ENCODE results near the gene ME1.

The ME1 gene

DNA sequence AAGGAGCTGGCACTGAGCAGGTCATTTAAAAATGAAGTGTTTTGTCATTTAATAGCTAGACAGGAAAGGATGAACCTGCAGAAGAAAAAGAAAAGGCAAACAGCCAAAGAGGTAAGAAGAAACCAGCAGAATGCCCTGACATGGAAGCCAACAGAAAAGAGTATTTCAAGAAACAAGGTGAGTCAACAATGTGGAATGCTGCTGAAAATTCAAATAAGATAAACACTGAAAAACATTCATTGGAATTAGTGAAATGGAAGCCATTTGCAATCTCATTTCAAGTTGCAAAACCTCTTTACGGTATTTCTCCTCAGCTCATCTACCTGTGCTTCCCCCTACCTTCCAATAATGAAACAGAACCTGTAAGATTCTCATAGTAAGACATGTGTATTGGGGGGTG is 178.1 kb downstream of the ME1 start:
- Histone ChIP-seq H3F3A (ENCODE audit: control insufficient read depth, insufficient read depth) (no peaks in the 10 kb centered on the region), H3K9me3 (ENCODE audit: control insufficient read depth, insufficient read depth, low read length) (no peaks in the 10 kb centered on the region), H3K79me2 (ENCODE audit: control insufficient read depth, low read length) (no peaks in the 10 kb centered on the region), H3K27me3 (ENCODE audit: control insufficient read depth, low read length) (no peaks in the 10 kb centered on the region), H3K36me3 (ENCODE audit: control insufficient read depth, low read length) (no peaks in the 10 kb centered on the region), H3K4me2 (ENCODE audit: low read length) (no peak overlapping the region), H3K9me2 (replicated peaks; ENCODE audit: control insufficient read depth, low read length) (no peaks in the 10 kb centered on the region), H3K4me1 (ENCODE audit: control insufficient read depth, low read length) (no peaks in the 10 kb centered on the region), H3K27ac (ENCODE audit: low read depth, low read length) (no peak overlapping the region), H4K20me1 (ENCODE audit: control insufficient read depth, insufficient read depth, low read depth, low read length) (no peaks in the 10 kb centered on the region), H3K4me3 (ENCODE audit: low read length) (no peak overlapping the region)
- TF ChIP-seq EZH2phosphoT487 (IDR thresholded peaks at IDR 0.05; ENCODE audit: borderline replicate concordance, low read length), result no peak
- TF ChIP-seq, protein P1, sequence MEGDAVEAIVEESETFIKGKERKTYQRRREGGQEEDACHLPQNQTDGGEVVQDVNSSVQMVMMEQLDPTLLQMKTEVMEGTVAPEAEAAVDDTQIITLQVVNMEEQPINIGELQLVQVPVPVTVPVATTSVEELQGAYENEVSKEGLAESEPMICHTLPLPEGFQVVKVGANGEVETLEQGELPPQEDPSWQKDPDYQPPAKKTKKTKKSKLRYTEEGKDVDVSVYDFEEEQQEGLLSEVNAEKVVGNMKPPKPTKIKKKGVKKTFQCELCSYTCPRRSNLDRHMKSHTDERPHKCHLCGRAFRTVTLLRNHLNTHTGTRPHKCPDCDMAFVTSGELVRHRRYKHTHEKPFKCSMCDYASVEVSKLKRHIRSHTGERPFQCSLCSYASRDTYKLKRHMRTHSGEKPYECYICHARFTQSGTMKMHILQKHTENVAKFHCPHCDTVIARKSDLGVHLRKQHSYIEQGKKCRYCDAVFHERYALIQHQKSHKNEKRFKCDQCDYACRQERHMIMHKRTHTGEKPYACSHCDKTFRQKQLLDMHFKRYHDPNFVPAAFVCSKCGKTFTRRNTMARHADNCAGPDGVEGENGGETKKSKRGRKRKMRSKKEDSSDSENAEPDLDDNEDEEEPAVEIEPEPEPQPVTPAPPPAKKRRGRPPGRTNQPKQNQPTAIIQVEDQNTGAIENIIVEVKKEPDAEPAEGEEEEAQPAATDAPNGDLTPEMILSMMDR (IDR thresholded peaks at IDR 0.05; ENCODE audit: low read depth, low read length, poor library complexity, severe bottlenecking), result no peak

DNA sequence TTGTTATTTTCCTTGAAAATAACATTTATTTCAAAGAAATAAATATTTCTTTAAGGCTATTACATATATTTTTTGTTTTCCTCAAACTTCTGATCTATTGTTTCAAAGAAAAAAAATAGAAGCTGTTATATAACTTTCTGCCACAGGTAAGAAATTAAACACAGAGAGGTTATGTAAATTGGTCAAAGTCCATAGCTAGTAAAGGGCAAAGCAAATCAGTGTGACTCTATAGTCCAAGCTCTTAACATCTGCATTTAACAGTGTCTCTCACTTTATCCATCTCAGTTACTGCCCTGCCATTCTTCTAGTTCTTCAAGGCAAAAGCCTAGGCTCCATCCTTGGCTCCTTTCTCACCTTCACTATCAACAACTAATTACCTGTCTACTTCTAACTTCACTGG is 180.6 kb downstream of the ME1 start:
- H4K20me1 ChIP-seq (ENCODE audit: control insufficient read depth, insufficient read depth, low read depth, low read length), result no peaks in the 10 kb centered on the region
- no peaks in the 10 kb centered on the region for H3K9me3 ChIP-seq (ENCODE audit: control insufficient read depth, insufficient read depth, low read length)
- H3F3A ChIP-seq (ENCODE audit: control insufficient read depth, insufficient read depth), result no peaks in the 10 kb centered on the region
- no peaks in the 10 kb centered on the region for H3K27me3 ChIP-seq (ENCODE audit: control insufficient read depth, low read length)
- H3K4me1 ChIP-seq (ENCODE audit: control insufficient read depth, low read length), result no peaks in the 10 kb centered on the region
- no peaks in the 10 kb centered on the region for H3K36me3 ChIP-seq (ENCODE audit: control insufficient read depth, low read length)
- H3K27ac ChIP-seq (ENCODE audit: low read depth, low read length), result no peak overlapping the region
- H3K4me2 ChIP-seq (ENCODE audit: low read length), result no peak overlapping the region
- H3K4me3 ChIP-seq (ENCODE audit: low read length), result no peak overlapping the region
- no peaks in the 10 kb centered on the region for H3K9me2 ChIP-seq (replicated peaks; ENCODE audit: control insufficient read depth, low read length)
- TF ChIP-seq EZH2phosphoT487 (IDR thresholded peaks at IDR 0.05; ENCODE audit: borderline replicate concordance, low read length), result no peak
- TF ChIP-seq, protein P1 (IDR thresholded peaks at IDR 0.05; ENCODE audit: low read depth, low read length, poor library complexity, severe bottlenecking), result no peak
- H3K79me2 ChIP-seq (ENCODE audit: control insufficient read depth, low read length), result no peaks in the 10 kb centered on the region

DNA sequence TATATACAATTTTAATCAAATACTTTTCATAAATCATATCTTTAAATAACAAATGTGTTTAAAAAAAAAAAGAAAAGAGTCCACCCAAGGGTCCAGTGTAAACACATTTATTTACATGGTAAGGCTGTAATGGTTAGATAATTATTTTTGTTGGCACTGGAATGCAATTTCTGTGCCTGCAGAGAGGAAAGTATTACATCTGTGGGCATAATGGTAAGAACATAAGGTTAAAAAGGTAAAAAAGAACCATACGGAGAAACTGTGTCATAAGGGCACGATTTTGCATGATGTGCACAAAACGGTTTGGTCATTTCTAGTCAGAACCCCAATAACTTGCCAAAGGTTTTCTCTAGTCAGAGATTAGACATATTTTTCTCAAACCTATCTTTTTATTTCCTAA is 183.4 kb downstream of the ME1 start:
- Histone ChIP-seq H3K4me2 (ENCODE audit: low read length) (no peak overlapping the region), H3F3A (ENCODE audit: control insufficient read depth, insufficient read depth) (no peaks in the 10 kb centered on the region), H3K27ac (ENCODE audit: low read depth, low read length) (no peak overlapping the region), H3K4me1 (ENCODE audit: control insufficient read depth, low read length) (no peaks in the 10 kb centered on the region), H3K27me3 (ENCODE audit: control insufficient read depth, low read length) (no peaks in the 10 kb centered on the region), H3K9me3 (ENCODE audit: control insufficient read depth, insufficient read depth, low read length) (no peaks in the 10 kb centered on the region), H4K20me1 (ENCODE audit: control insufficient read depth, insufficient read depth, low read depth, low read length) (no peaks in the 10 kb centered on the region), H3K79me2 (ENCODE audit: control insufficient read depth, low read length) (no peaks in the 10 kb centered on the region), H3K9me2 (replicated peaks; ENCODE audit: control insufficient read depth, low read length) (no peaks in the 10 kb centered on the region), H3K36me3 (ENCODE audit: control insufficient read depth, low read length) (no peaks in the 10 kb centered on the region), H3K4me3 (ENCODE audit: low read length) (no peak overlapping the region)
- TF ChIP-seq, protein P1 (IDR thresholded peaks at IDR 0.05; ENCODE audit: low read depth, low read length, poor library complexity, severe bottlenecking), result no peak
- no peak for TF ChIP-seq EZH2phosphoT487 (IDR thresholded peaks at IDR 0.05; ENCODE audit: borderline replicate concordance, low read length)

DNA sequence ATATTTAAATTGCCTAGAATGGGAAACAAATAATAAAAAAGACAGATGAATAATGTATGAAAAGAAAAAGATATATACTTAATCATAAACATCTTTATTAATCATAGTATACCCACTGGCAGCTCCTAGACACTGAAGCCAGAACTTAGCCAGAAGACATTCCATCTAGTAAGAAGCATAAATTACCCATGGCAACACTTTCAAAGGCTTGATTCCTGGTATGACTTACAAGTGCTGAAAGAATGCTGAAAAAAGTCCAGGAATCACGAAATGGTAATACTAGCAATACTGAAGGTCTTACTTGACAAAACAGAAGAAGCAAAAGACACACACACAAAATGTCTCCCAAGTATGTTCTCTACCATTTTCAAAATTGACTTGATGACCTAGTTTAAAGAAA is 199.7 kb downstream of the ME1 start:
- Histone ChIP-seq H3K27ac (ENCODE audit: low read depth, low read length) (no peak overlapping the region), H3K27me3 (ENCODE audit: control insufficient read depth, low read length) (peaks cover 11% of the 10 kb centered on the region), H3K9me3 (ENCODE audit: control insufficient read depth, insufficient read depth, low read length) (no peaks in the 10 kb centered on the region), H3K79me2 (ENCODE audit: control insufficient read depth, low read length) (no peaks in the 10 kb centered on the region), H3K4me3 (ENCODE audit: low read length) (no peak overlapping the region), H3K4me1 (ENCODE audit: control insufficient read depth, low read length) (no peaks in the 10 kb centered on the region), H4K20me1 (ENCODE audit: control insufficient read depth, insufficient read depth, low read depth, low read length) (no peaks in the 10 kb centered on the region), H3K4me2 (ENCODE audit: low read length) (no peak overlapping the region), H3K9me2 (replicated peaks; ENCODE audit: control insufficient read depth, low read length) (no peaks in the 10 kb centered on the region), H3K36me3 (ENCODE audit: control insufficient read depth, low read length) (no peaks in the 10 kb centered on the region), H3F3A (ENCODE audit: control insufficient read depth, insufficient read depth) (no peaks in the 10 kb centered on the region)
- TF ChIP-seq, protein P1 (IDR thresholded peaks at IDR 0.05; ENCODE audit: low read depth, low read length, poor library complexity, severe bottlenecking), result no peak
- TF ChIP-seq EZH2phosphoT487 (IDR thresholded peaks at IDR 0.05; ENCODE audit: borderline replicate concordance, low read length), result no peak

Measured in DOHH2 (cell line).